K562 (cell line): Measurements from ENCODE around the gene CRCP. TPM values are rescaled to one million over a fixed set of nuclear protein-coding genes. Genes with fewer than 3 reads are reported as not detected.

Experiments used
- BRF1 ChIP-seq: IDR thresholded peaks from 3 replicates; pipeline ENCODE4 v1.6.1; 2011; ENCODE audit warnings: borderline replicate concordance, mild to moderate bottlenecking; ENCODE audit not compliant: insufficient read length; ENCODE audit errors: extremely low read depth
- ELF4 ChIP-seq: fragments of 450-650 bp; formaldehyde crosslinking; IDR thresholded peaks from 2 replicates; pipeline ENCODE4 v1.4.0; 2022; ENCODE audit warnings: missing genetic modification characterization
- GABPA ChIP-seq: fragments of 200-800 bp; sonication (Bioruptor generic); conservative IDR thresholded peaks from 2 replicates; pipeline ENCODE4 v1.6.1; 2016; ENCODE audit warnings: low read depth, missing genetic modification characterization, missing compliant biosample characterization
- HMG20A ChIP-seq: fragments of 450-650 bp; formaldehyde crosslinking; conservative IDR thresholded peaks from 2 replicates; pipeline ENCODE4 v1.4.0; 2020; ENCODE audit warnings: mild to moderate bottlenecking, mixed read lengths
- ILF3 ChIP-seq: fragments of 450-650 bp; IDR thresholded peaks from 2 replicates; pipeline ENCODE4 v1.6.1; 2018; ENCODE audit warnings: antibody characterized with exemption, mild to moderate bottlenecking, moderate library complexity, borderline replicate concordance
- IRF2 ChIP-seq: sonication (generic); formaldehyde crosslinking; IDR thresholded peaks from 2 replicates; pipeline ENCODE4 v1.8.1; 2022; ENCODE audit warnings: mild to moderate bottlenecking, missing genetic modification reagents
- KDM4B ChIP-seq, 2 experiments: fragments of 450-650 bp in 1 of 2; sonication (generic) in 1 of 2; IDR thresholded peaks; 2 replicates each; pipeline ENCODE4 v1.6.1; 2016 to 2017; ENCODE audit warnings: borderline replicate concordance in 2 of 2, antibody characterized with exemption in 1 of 2, low read depth in 1 of 2, mild to moderate bottlenecking in 1 of 2
- MIER1 ChIP-seq: fragments of 450-650 bp; IDR thresholded peaks from 2 replicates; pipeline ENCODE4 v1.6.1; 2016; ENCODE audit warnings: antibody characterized with exemption, mild to moderate bottlenecking, low read depth
- NFE2 ChIP-seq: IDR thresholded peaks from 2 replicates; pipeline ENCODE4 v1.6.1; 2014; ENCODE audit warnings: antibody characterized with exemption, low read depth
- RHOXF2B ChIP-seq: fragments of 250-450 bp; sonication (Bioruptor Pico); conservative IDR thresholded peaks from 2 replicates; pipeline ENCODE4 v1.5.1; 2021
- SNRNP70 ChIP-seq: fragments of 200-400 bp; formaldehyde crosslinking; optimal IDR thresholded peaks from 2 replicates; pipeline ENCODE3; 2017; ENCODE audit warnings: low read depth, low read length
- TAF1 ChIP-seq: IDR thresholded peaks from 2 replicates; pipeline ENCODE4 v1.6.1; 2011; ENCODE audit warnings: mild to moderate bottlenecking, low read length, moderate library complexity; ENCODE audit not compliant: insufficient read depth, control insufficient read depth, severe bottlenecking; ENCODE audit errors: extremely low read depth
- TAF9B ChIP-seq: fragments of 450-650 bp; IDR thresholded peaks from 2 replicates; pipeline ENCODE4 v1.6.1; 2018; ENCODE audit warnings: mild to moderate bottlenecking; ENCODE audit not compliant: partially characterized antibody
- TFAM ChIP-seq: fragments of 250-450 bp; sonication (Bioruptor Pico); conservative IDR thresholded peaks from 2 replicates; pipeline ENCODE4 v1.5.0; 2021; ENCODE audit warnings: mild to moderate bottlenecking, moderate library complexity
- YBX1 ChIP-seq: fragments of 450-650 bp; IDR thresholded peaks from 2 replicates; pipeline ENCODE4 v1.7.1; 2016; ENCODE audit warnings: mild to moderate bottlenecking
- ZNF140 ChIP-seq: fragments of 250-450 bp; sonication (Bioruptor Pico); IDR thresholded peaks from 2 replicates; pipeline ENCODE4 v1.8.0; 2021; ENCODE audit warnings: moderate library complexity, mild to moderate bottlenecking, inconsistent platforms
- ZNF444 ChIP-seq: fragments of 250-450 bp; sonication (Bioruptor Pico); IDR thresholded peaks from 2 replicates; pipeline ENCODE4 v1.4.0; 2020; ENCODE audit warnings: mild to moderate bottlenecking, moderate library complexity
- ZNF717 ChIP-seq: fragments of 250-450 bp; sonication (Bioruptor Pico); IDR thresholded peaks from 2 replicates; pipeline ENCODE4 v1.5.0; 2021
- ZNF75A ChIP-seq: fragments of 450-650 bp; formaldehyde crosslinking; IDR thresholded peaks from 2 replicates; pipeline ENCODE4 v1.4.0; 2020; ENCODE audit warnings: mild to moderate bottlenecking
- polyA plus RNA-seq, 8 experiments: library from polyadenylated mRNA; depleted of rRNA in 4 of 8; stranded (reverse) in 5 of 8; unstranded in 3 of 8; fragments of >200 nt; fragmentation: Nextera tagmentation in 2 of 8; fragmentation: Illumina TruSeq in 1 of 8; extraction: Ambion mirVana in 2 of 8; extraction: Trizol in 1 of 8; gene quantifications; 2 replicates each; pipeline versions ENCODE4 v1.2.1 to v1.2.3, GENCODE V29; 2011 to 2014; ENCODE audit warnings: inconsistent platforms in 1 of 8, missing spikeins in 1 of 8
- total RNA-seq, 7 experiments: library from RNA; depleted of rRNA in 6 of 7; stranded (reverse); fragments of >200 nt in 6 of 7; fragmentation: Illumina TruSeq in 2 of 7; extraction: Trizol in 2 of 7; gene quantifications; 2 replicates each; pipeline versions ENCODE4 v1.2.1 to v1.2.3, GENCODE V29; 2011 to 2021; ENCODE audit warnings: low replicate concordance in 1 of 7
- TF ChIP-seq, protein P1 (sequence below): fragments of 250-450 bp; sonication (Bioruptor Pico); IDR thresholded peaks from 2 replicates; pipeline ENCODE4 v1.8.0; 2021; ENCODE audit warnings: mild to moderate bottlenecking, moderate library complexity
- TF ChIP-seq, protein P2 (sequence below): fragments of 450-650 bp; formaldehyde crosslinking; IDR thresholded peaks from 2 replicates; pipeline ENCODE4 v1.4.0; 2022; ENCODE audit warnings: mild to moderate bottlenecking, moderate library complexity
- TF ChIP-seq, protein P3 (sequence below): sonication (generic); formaldehyde crosslinking; IDR thresholded peaks from 2 replicates; pipeline ENCODE4 v1.8.1; 2023; ENCODE audit warnings: mild to moderate bottlenecking, missing genetic modification reagents
- TF ChIP-seq, protein P4 (sequence below): fragments of 250-450 bp; sonication (Bioruptor Pico); IDR thresholded peaks from 2 replicates; pipeline ENCODE4 v1.8.0; 2022; ENCODE audit warnings: inconsistent platforms

Gene CRCP
- total and polyA plus RNA-seq, 9 of the 15 experiments (the other 6 are each of a cell fraction or from before 2014, with no cell fraction given), result 22.1 to 58.3 (median 43.4) TPM

DNA sequence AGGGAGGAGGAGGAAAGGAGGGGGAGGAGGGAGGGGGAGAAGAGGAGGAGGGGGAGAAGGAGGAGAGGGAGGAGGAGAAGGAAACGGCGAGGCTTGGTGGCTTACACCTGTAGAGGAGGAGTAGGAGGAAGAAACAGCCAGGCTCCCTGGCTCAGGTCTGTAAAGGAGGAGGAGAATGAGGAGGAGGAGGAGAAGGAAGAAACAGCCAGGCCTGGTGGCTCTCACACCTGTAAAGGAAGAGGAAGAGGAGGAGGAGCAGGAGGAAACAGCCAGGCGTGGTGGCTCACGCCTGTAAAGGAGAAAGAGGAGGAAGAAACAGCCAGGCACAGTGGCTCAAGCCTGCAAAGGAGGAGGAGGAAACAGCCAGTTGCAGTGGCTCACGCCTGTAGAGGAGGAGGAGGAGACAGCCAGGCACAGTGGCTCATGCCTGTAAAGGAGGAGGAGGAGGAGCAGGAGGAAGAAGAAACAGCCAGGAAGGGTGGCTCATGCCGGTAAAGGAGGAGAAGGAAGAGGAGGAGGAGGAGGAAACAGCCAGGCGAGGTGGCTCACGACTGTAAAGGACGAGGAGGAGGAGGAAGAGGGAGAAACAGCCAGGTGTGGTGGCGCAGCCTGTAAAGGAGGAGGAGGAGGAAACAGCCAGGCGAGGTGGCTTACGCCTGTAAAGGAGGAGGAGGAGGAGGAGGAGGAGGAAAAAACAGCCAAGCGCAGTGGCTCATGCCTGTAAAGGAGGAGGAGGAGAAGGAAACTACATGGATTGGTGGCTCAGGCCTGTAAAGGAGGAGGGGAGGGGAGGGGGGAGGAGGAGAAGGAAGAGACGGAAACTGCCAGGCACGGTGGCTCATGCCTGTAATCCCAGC lies 14.9 kb upstream of the CRCP start (continued):
- TF ChIP-seq, protein P1, sequence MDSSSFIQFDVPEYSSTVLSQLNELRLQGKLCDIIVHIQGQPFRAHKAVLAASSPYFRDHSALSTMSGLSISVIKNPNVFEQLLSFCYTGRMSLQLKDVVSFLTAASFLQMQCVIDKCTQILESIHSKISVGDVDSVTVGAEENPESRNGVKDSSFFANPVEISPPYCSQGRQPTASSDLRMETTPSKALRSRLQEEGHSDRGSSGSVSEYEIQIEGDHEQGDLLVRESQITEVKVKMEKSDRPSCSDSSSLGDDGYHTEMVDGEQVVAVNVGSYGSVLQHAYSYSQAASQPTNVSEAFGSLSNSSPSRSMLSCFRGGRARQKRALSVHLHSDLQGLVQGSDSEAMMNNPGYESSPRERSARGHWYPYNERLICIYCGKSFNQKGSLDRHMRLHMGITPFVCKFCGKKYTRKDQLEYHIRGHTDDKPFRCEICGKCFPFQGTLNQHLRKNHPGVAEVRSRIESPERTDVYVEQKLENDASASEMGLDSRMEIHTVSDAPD (CRISPR knock-in tag), result no peak
- TF ChIP-seq TFAM (CRISPR knock-in tag) (no peak), ZNF75A (CRISPR knock-in tag) (no peak), NFE2 (no peak), HMG20A (CRISPR knock-in tag) (no peak), IRF2 (CRISPR knock-in tag) (no peak), BRF1 (no peak), TAF1 (peak; percentile 25), SNRNP70 (no peak), RHOXF2B (CRISPR knock-in tag) (no peak), KDM4B (IDR thresholded peaks at IDR 0.05; ENCODE audit: borderline replicate concordance in 2 of 2, low read depth in 1 of 2) (0 out of 4 replicates have a peak, but pooled peaks of 1 of the 2 experiments have one; percentile 36), ZNF444 (CRISPR knock-in tag) (no peak), ZNF717 (CRISPR knock-in tag) (no peak), YBX1 (no peak), MIER1 (peak; percentile 85; the same call in 1 of the 2 replicates), GABPA (tag) (peak; percentile 41; the same call in 1 of the 2 replicates), ILF3 (no peak), ZNF140 (CRISPR knock-in tag) (no peak), ELF4 (peak; percentile 77), TAF9B (peak; percentile 17)
- TF ChIP-seq, protein P2, sequence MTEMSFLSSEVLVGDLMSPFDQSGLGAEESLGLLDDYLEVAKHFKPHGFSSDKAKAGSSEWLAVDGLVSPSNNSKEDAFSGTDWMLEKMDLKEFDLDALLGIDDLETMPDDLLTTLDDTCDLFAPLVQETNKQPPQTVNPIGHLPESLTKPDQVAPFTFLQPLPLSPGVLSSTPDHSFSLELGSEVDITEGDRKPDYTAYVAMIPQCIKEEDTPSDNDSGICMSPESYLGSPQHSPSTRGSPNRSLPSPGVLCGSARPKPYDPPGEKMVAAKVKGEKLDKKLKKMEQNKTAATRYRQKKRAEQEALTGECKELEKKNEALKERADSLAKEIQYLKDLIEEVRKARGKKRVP (CRISPR knock-in tag), result no peak
- TF ChIP-seq, protein P3, sequence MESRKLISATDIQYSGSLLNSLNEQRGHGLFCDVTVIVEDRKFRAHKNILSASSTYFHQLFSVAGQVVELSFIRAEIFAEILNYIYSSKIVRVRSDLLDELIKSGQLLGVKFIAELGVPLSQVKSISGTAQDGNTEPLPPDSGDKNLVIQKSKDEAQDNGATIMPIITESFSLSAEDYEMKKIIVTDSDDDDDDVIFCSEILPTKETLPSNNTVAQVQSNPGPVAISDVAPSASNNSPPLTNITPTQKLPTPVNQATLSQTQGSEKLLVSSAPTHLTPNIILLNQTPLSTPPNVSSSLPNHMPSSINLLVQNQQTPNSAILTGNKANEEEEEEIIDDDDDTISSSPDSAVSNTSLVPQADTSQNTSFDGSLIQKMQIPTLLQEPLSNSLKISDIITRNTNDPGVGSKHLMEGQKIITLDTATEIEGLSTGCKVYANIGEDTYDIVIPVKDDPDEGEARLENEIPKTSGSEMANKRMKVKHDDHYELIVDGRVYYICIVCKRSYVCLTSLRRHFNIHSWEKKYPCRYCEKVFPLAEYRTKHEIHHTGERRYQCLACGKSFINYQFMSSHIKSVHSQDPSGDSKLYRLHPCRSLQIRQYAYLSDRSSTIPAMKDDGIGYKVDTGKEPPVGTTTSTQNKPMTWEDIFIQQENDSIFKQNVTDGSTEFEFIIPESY (CRISPR knock-in tag), result peak; percentile 32; the same call in 1 of the 2 replicates
- TF ChIP-seq, protein P4, sequence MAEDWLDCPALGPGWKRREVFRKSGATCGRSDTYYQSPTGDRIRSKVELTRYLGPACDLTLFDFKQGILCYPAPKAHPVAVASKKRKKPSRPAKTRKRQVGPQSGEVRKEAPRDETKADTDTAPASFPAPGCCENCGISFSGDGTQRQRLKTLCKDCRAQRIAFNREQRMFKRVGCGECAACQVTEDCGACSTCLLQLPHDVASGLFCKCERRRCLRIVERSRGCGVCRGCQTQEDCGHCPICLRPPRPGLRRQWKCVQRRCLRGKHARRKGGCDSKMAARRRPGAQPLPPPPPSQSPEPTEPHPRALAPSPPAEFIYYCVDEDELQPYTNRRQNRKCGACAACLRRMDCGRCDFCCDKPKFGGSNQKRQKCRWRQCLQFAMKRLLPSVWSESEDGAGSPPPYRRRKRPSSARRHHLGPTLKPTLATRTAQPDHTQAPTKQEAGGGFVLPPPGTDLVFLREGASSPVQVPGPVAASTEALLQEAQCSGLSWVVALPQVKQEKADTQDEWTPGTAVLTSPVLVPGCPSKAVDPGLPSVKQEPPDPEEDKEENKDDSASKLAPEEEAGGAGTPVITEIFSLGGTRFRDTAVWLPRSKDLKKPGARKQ (CRISPR knock-in tag), result no peak
